ENCODE results near the gene SHISA6.

GRCh38 chr17:11553135-11553534 is 312.1 kb downstream of the SHISA6 start:
- TF ChIP-seq CTCF (IDR thresholded peaks at IDR 0.05) (no peak), EZH2 (IDR thresholded peaks at IDR 0.05; ENCODE audit: borderline replicate concordance, insufficient read depth, low read depth, low read length, poor library complexity, severe bottlenecking) (no peak)

Data from B cell (primary cell).